ENCODE data around the gene EPSTI1. TPM values are rescaled to one million over a fixed set of nuclear protein-coding genes. Genes with fewer than 3 reads are reported as not detected.

Gene EPSTI1
- polyA plus RNA-seq, 1 donor from 2014 or later = not detected

DNA sequence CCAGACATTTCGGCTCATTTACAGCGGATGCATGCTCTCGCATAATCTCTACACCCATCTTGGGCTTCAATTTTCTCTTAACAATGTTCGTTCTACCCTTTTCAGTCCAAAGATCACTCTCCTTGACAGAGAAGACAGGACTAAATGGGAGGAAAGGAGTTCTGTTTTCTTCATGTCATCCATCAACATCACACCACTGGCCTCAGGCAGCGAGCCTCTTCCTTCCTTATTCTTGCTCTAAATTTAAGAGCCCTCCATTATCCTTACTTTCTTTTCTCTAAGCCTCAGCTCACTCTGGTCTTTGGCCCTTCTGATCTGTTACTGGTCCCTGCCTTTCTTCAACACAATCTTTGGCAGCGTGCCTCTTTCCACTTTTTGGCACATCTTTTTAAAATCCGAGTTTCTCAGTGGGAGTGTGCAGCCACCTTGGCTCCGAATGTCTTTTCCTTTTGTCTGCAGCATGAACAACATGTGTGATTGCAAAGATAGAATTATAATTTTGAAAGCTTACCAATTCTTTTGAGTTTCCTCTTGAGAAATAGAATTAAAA is 111.9 kb downstream of the EPSTI1 start:
- H2AFZ ChIP-seq (ENCODE audit: low read depth, low read length) = no peak overlapping the region
- no peak overlapping the region for H3K4me2 ChIP-seq (ENCODE audit: low read length)
- TF ChIP-seq CTCF (IDR thresholded peaks at IDR 0.05; ENCODE audit: poor library complexity, severe bottlenecking) = no peak
- TF ChIP-seq SMC3 (conservative IDR thresholded peaks at IDR 0.05; ENCODE audit: poor library complexity) = no peak
- TF ChIP-seq EZH2 (IDR thresholded peaks at IDR 0.05; ENCODE audit: borderline replicate concordance, insufficient read depth, low read length, poor library complexity, severe bottlenecking) = no peak
- TF ChIP-seq TAF1 (IDR thresholded peaks at IDR 0.05; ENCODE audit: low read depth) = no peak
- peak; percentile 40 for TF ChIP-seq EP300 (conservative IDR thresholded peaks at IDR 0.05; ENCODE audit: poor library complexity, severe bottlenecking)
- TF ChIP-seq REST (IDR thresholded peaks at IDR 0.05; ENCODE audit: borderline replicate concordance) = no peak
- TF ChIP-seq RAD21 (conservative IDR thresholded peaks at IDR 0.05) = no peak
- no peak for TF ChIP-seq MXI1 (conservative IDR thresholded peaks at IDR 0.05; ENCODE audit: poor library complexity, severe bottlenecking)
- no peaks in the 10 kb centered on the region for H3K36me3 ChIP-seq (ENCODE audit: insufficient read depth, low read length)
- H3K9ac ChIP-seq (ENCODE audit: low read length) = no peak overlapping the region
- H3K27me3 ChIP-seq (ENCODE audit: insufficient read depth, low read depth, low read length) = no peaks in the 10 kb centered on the region
- H3K4me3 ChIP-seq (ENCODE audit: low read length) = no peak overlapping the region
- no peaks in the 10 kb centered on the region for H3F3A ChIP-seq (ENCODE audit: insufficient read depth, low read length, poor library complexity, severe bottlenecking)
- H3K27ac ChIP-seq (ENCODE audit: low read length) = no peak overlapping the region
- H3K9me3 ChIP-seq (ENCODE audit: low read length) = no peaks in the 10 kb centered on the region
- H3K9me2 ChIP-seq (ENCODE audit: insufficient read depth, low read length) = no peaks in the 10 kb centered on the region
- no peaks in the 10 kb centered on the region for H4K20me1 ChIP-seq (ENCODE audit: insufficient read depth)
- no peaks in the 10 kb centered on the region for H3K79me2 ChIP-seq (replicated peaks; ENCODE audit: insufficient read depth, low read length)

DNA sequence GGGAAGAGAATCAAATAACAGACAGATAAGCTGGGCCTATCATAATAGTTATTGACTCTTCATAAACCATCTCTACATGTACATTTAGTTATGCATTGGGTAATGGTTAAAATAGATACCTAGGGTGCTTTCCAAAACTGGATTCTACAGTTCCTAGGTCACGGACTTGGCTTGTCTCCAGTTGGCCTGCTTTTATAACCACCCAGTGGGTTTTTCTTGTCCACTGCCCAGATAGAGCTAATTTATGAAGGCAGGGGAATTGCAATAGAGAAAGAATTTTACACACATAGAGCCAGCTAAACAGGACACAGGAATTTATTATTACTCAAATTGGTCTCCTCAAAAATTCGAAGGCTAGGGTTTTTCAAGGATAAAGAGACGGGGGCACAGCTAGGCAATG is 113.3 kb downstream of the EPSTI1 start:
- no peaks in the 10 kb centered on the region for H3K9me2 ChIP-seq (ENCODE audit: insufficient read depth, low read length)
- no peaks in the 10 kb centered on the region for H3K36me3 ChIP-seq (ENCODE audit: insufficient read depth, low read length)
- H2AFZ ChIP-seq (ENCODE audit: low read depth, low read length) = no peak overlapping the region
- H3K27me3 ChIP-seq (ENCODE audit: insufficient read depth, low read depth, low read length) = no peaks in the 10 kb centered on the region
- no peak overlapping the region for H3K4me3 ChIP-seq (ENCODE audit: low read length)
- no peak overlapping the region for H3K27ac ChIP-seq (ENCODE audit: low read length)
- TF ChIP-seq REST (IDR thresholded peaks at IDR 0.05; ENCODE audit: borderline replicate concordance) (no peak), EP300 (conservative IDR thresholded peaks at IDR 0.05; ENCODE audit: poor library complexity, severe bottlenecking) (no peak), POLR2AphosphoS5 (IDR thresholded peaks at IDR 0.05) (no peak), EZH2 (IDR thresholded peaks at IDR 0.05; ENCODE audit: borderline replicate concordance, insufficient read depth, low read length, poor library complexity, severe bottlenecking) (no peak), SMC3 (conservative IDR thresholded peaks at IDR 0.05; ENCODE audit: poor library complexity) (no peak), RAD21 (conservative IDR thresholded peaks at IDR 0.05) (no peak), MXI1 (conservative IDR thresholded peaks at IDR 0.05; ENCODE audit: poor library complexity, severe bottlenecking) (no peak), TAF1 (IDR thresholded peaks at IDR 0.05; ENCODE audit: low read depth) (no peak), CTCF (IDR thresholded peaks at IDR 0.05; ENCODE audit: poor library complexity, severe bottlenecking) (no peak)
- no peaks in the 10 kb centered on the region for H3K9me3 ChIP-seq (ENCODE audit: low read length)
- H4K20me1 ChIP-seq (ENCODE audit: insufficient read depth) = no peaks in the 10 kb centered on the region
- H3K79me2 ChIP-seq (replicated peaks; ENCODE audit: insufficient read depth, low read length) = no peaks in the 10 kb centered on the region
- no peak overlapping the region for H3K4me2 ChIP-seq (ENCODE audit: low read length)
- no peak overlapping the region for H3K9ac ChIP-seq (ENCODE audit: low read length)
- H3F3A ChIP-seq (ENCODE audit: insufficient read depth, low read length, poor library complexity, severe bottlenecking) = no peaks in the 10 kb centered on the region
